Karpas-422 (cell line): ENCODE measurements around the gene KIF1A. TPM values are rescaled to one million over a fixed set of nuclear protein-coding genes. Genes with fewer than 3 reads are reported as not detected.

Source experiments
- DNase-seq: peaks from one replicate; pipeline ENCODE4 v3.0.0-alpha.2; 2015
- H2AFZ ChIP-seq: fragments of 200-600 bp; sonication (generic); 2 replicates; pipeline ENCODE4 v1.6.1; 2014; ENCODE audit warnings: antibody characterized with exemption, low read length, mixed read lengths
- H3K27ac ChIP-seq: fragments of 200-600 bp; sonication (generic); 2 replicates; pipeline ENCODE4 v1.5.1; 2014; ENCODE audit warnings: mild to moderate bottlenecking, low read length, moderate library complexity
- H3K27me3 ChIP-seq: fragments of 200-600 bp; sonication (generic); 2 replicates; pipeline ENCODE4 v1.6.1; 2014; ENCODE audit warnings: low read length, mixed read lengths
- H3K36me3 ChIP-seq: fragments of 200-600 bp; sonication (generic); 2 replicates; pipeline ENCODE4 v1.6.1; 2014; ENCODE audit warnings: low read length, mixed read lengths; ENCODE audit not compliant: insufficient read depth
- H3K4me1 ChIP-seq: fragments of 200-600 bp; sonication (generic); 2 replicates; pipeline ENCODE4 v1.6.1; 2014; ENCODE audit warnings: mild to moderate bottlenecking, low read length, mixed read lengths
- H3K4me2 ChIP-seq: fragments of 200-600 bp; sonication (generic); 2 replicates; pipeline ENCODE4 v1.6.1; 2014; ENCODE audit warnings: low read length, low read depth, mild to moderate bottlenecking; ENCODE audit not compliant: poor library complexity, severe bottlenecking
- H3K4me3 ChIP-seq: fragments of 200-600 bp; sonication (generic); 2 replicates; pipeline ENCODE4 v1.5.1; 2014; ENCODE audit warnings: mild to moderate bottlenecking, antibody characterized with exemption, low read length, mixed read lengths
- H3K79me2 ChIP-seq: fragments of 200-600 bp; sonication (generic); 2 replicates; pipeline ENCODE4 v1.6.1; 2014; ENCODE audit warnings: mild to moderate bottlenecking, low read length, mixed read lengths
- H3K9ac ChIP-seq: fragments of 200-600 bp; sonication (generic); 2 replicates; pipeline ENCODE4 v1.6.0; 2014; ENCODE audit warnings: low read length
- H3K9me2 ChIP-seq: fragments of 200-600 bp; sonication (generic), shearing (Covaris generic); replicated peaks from 2 replicates; pipeline ENCODE4 v1.6.0; 2014; ENCODE audit warnings: mild to moderate bottlenecking, low read length, moderate library complexity; ENCODE audit not compliant: insufficient read depth
- H3K9me3 ChIP-seq: fragments of 300-700, 200-600 bp; sonication (generic); 2 replicates; pipeline ENCODE4 v1.6.1; 2014; ENCODE audit warnings: low read length, mixed read lengths
- H4K20me1 ChIP-seq: fragments of 200-600 bp; sonication (generic); 2 replicates; pipeline ENCODE4 v1.6.1; 2014; ENCODE audit warnings: mild to moderate bottlenecking, antibody characterized with exemption, low read length, low read depth; ENCODE audit not compliant: insufficient read depth
- total RNA-seq: library from RNA; depleted of rRNA; stranded (reverse); fragments of >200 nt; shearing (Covaris generic); gene quantifications from 2 replicates; pipeline ENCODE4 v1.2.3, GENCODE V29; 2014; ENCODE audit warnings: low replicate concordance

Gene KIF1A
- total RNA-seq, 1 experiment from 2014 or later, result not detected

GRCh38 chr2:240727913-240728312, 92.1 kb downstream of the KIF1A start:
- H3K4me2 ChIP-seq, result no peak overlapping the region

GRCh38 chr2:240727439-240727838, 92.6 kb downstream of the KIF1A start:
- Histone ChIP-seq H3K9me2 (no peaks in the 10 kb centered on the region), H3K79me2 (no peaks in the 10 kb centered on the region), H3K36me3 (no peaks in the 10 kb centered on the region), H3K4me1 (no peaks in the 10 kb centered on the region), H3K9me3 (no peaks in the 10 kb centered on the region), H4K20me1 (no peaks in the 10 kb centered on the region), H3K27me3 (no peaks in the 10 kb centered on the region), H3K4me3 (no peak overlapping the region), H3K9ac (no peak overlapping the region), H3K27ac (no peak overlapping the region), H2AFZ (no peak overlapping the region), H3K4me2 (no peak overlapping the region)
- DNase-seq, result no peak

More at GRCh38 chr2:240727913-240728312, 92.1 kb downstream of the KIF1A start:
- Histone ChIP-seq H3K4me1 (no peaks in the 10 kb centered on the region), H3K27me3 (no peaks in the 10 kb centered on the region), H3K9me3 (no peaks in the 10 kb centered on the region), H3K9ac (no peak overlapping the region), H3K27ac (no peak overlapping the region), H2AFZ (no peak overlapping the region), H3K9me2 (no peaks in the 10 kb centered on the region), H3K4me3 (no peak overlapping the region), H3K36me3 (no peaks in the 10 kb centered on the region), H3K79me2 (no peaks in the 10 kb centered on the region), H4K20me1 (no peaks in the 10 kb centered on the region)
- DNase-seq, result no peak

DNA sequence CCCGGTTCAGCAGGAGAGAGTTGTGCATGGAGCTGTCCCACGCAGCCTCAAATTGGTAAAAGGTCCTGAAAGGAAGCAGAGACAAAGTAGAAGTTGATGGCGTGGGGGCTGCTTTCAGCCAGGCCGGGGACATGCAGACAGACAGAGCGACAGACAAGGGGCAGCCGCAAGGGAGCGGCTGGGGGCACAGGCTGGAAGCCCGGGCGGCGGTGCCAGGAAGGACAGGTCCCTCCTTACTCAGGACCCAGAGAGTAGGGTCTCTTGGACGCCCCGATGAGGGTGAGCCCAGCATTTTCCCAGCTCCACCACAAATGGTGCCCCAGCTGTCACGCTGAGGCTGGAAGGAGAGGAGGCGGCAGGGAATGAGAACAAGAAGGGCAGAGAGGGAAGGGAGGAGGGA, 93.1 kb downstream of the KIF1A start:
- H3K9me3 ChIP-seq, result no peaks in the 10 kb centered on the region
- H3K27me3 ChIP-seq, result no peaks in the 10 kb centered on the region
- no peak overlapping the region for H3K4me3 ChIP-seq
- no peaks in the 10 kb centered on the region for H3K9me2 ChIP-seq
- H3K27ac ChIP-seq, result no peak overlapping the region
- H3K4me1 ChIP-seq, result no peaks in the 10 kb centered on the region
- H2AFZ ChIP-seq, result no peak overlapping the region
- no peak overlapping the region for H3K9ac ChIP-seq
- no peaks in the 10 kb centered on the region for H3K79me2 ChIP-seq
- H3K4me2 ChIP-seq, result no peak overlapping the region
- H3K36me3 ChIP-seq, result no peaks in the 10 kb centered on the region
- DNase-seq, result no peak
- no peaks in the 10 kb centered on the region for H4K20me1 ChIP-seq

DNA sequence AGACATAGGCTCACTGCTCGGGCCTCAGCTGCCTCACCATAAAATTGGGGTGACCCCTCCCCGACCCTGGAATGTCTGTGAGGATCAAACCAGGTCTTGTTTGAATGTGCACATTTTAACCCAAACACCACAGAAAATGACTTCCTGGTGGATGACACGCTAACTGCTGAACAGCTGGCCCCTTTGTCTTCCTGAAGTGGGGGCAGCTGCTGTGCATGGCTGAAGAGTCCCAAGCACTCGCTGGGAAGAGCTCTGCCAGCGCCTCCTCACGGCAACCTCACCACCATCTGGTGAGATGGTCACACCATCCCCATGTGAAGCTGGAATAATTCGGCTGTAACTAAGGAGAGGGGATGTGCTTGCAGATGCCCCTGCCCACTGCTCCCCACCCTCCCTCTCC, 94.3 kb downstream of the KIF1A start:
- no peaks in the 10 kb centered on the region for H3K4me1 ChIP-seq

DNA sequence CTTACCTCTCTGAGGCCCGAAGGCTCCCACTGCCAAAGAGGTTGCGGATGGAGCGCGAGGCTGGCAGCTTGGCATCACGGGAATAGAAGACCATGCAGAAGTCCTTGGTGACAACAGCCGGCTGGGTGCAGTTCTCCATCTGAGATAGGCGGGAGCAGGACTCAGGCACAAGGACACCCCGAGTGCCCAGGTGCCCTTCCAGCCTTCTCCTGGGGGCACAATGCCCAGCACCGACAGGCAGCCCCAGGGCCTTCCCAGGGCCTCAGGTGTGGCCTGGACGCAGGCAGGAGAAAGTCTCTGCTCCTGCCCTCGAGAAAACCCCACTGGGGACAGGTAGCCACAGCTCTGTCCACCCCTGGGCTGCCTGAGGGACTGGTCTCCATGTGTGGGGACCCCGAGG, 94.8 kb downstream of the KIF1A start:
- no peaks in the 10 kb centered on the region for H3K27me3 ChIP-seq

More for the DNA sequence above, 94.3 kb downstream of the KIF1A start:
- H3K27ac ChIP-seq, result no peak overlapping the region
- H3K79me2 ChIP-seq, result no peaks in the 10 kb centered on the region
- H3K9ac ChIP-seq, result no peak overlapping the region
- H2AFZ ChIP-seq, result no peak overlapping the region
- no peaks in the 10 kb centered on the region for H3K9me3 ChIP-seq
- H3K36me3 ChIP-seq, result no peaks in the 10 kb centered on the region
- H4K20me1 ChIP-seq, result no peaks in the 10 kb centered on the region
- H3K4me2 ChIP-seq, result no peak overlapping the region
- H3K9me2 ChIP-seq, result no peaks in the 10 kb centered on the region
- no peak for DNase-seq
- no peaks in the 10 kb centered on the region for H3K27me3 ChIP-seq
- no peak overlapping the region for H3K4me3 ChIP-seq

GRCh38 chr2:240724431-240724830, 95.6 kb downstream of the KIF1A start:
- H3K36me3 ChIP-seq, result no peaks in the 10 kb centered on the region
- H3K4me3 ChIP-seq, result no peak overlapping the region
- no peaks in the 10 kb centered on the region for H3K4me1 ChIP-seq
- H4K20me1 ChIP-seq, result no peaks in the 10 kb centered on the region
- H3K9me3 ChIP-seq, result no peaks in the 10 kb centered on the region
- H3K4me2 ChIP-seq, result no peak overlapping the region
- H3K27ac ChIP-seq, result no peak overlapping the region
- no peaks in the 10 kb centered on the region for H3K27me3 ChIP-seq
- no peaks in the 10 kb centered on the region for H3K79me2 ChIP-seq
- H3K9me2 ChIP-seq, result no peaks in the 10 kb centered on the region
- DNase-seq, result no peak
- no peak overlapping the region for H2AFZ ChIP-seq
- H3K9ac ChIP-seq, result no peak overlapping the region

More for the DNA sequence above, 94.8 kb downstream of the KIF1A start:
- Histone ChIP-seq H3K4me1 (no peaks in the 10 kb centered on the region), H3K79me2 (no peaks in the 10 kb centered on the region), H3K4me3 (no peak overlapping the region), H4K20me1 (no peaks in the 10 kb centered on the region), H3K9me2 (no peaks in the 10 kb centered on the region), H2AFZ (no peak overlapping the region), H3K9me3 (no peaks in the 10 kb centered on the region), H3K4me2 (no peak overlapping the region), H3K36me3 (no peaks in the 10 kb centered on the region), H3K9ac (no peak overlapping the region), H3K27ac (no peak overlapping the region)
- no peak for DNase-seq

DNA sequence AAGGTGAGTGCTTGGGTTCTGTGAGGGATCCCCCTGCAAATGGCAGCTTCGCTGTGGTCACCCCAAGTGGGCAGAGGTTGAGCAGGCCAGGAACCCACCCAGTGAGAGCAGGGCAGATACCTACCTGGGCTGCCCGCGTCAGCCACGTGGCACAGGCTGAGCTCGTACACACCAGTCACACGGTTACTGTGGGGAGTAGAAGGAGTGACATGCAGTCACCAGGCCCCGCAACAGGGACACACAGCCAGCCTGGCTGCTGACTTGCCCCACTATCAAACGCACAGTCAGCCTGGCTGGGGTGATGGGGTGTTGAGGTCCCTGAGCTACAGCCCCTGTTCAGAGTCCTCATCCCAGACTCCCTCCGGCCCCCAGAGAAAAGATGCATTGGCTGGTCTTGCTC, 96.2 kb downstream of the KIF1A start:
- no peak for DNase-seq
- no peaks in the 10 kb centered on the region for H3K9me3 ChIP-seq

GRCh38 chr2:240722796-240723735, 97.0 kb downstream of the KIF1A start:
- Histone ChIP-seq H3K4me1 (no peaks in the 10 kb centered on the region), H3K27ac (no peak overlapping the region), H3K79me2 (no peaks in the 10 kb centered on the region), H2AFZ (no peak overlapping the region), H4K20me1 (no peaks in the 10 kb centered on the region), H3K27me3 (no peaks in the 10 kb centered on the region), H3K9ac (no peak overlapping the region), H3K4me2 (no peak overlapping the region), H3K9me3 (no peaks in the 10 kb centered on the region), H3K36me3 (no peaks in the 10 kb centered on the region), H3K4me3 (no peak overlapping the region), H3K9me2 (no peaks in the 10 kb centered on the region)
- no peak for DNase-seq

More for the DNA sequence above, 96.2 kb downstream of the KIF1A start:
- Histone ChIP-seq H3K27me3 (no peaks in the 10 kb centered on the region), H3K36me3 (no peaks in the 10 kb centered on the region), H3K4me3 (no peak overlapping the region), H3K9me2 (no peaks in the 10 kb centered on the region), H4K20me1 (no peaks in the 10 kb centered on the region), H3K27ac (no peak overlapping the region), H3K9ac (no peak overlapping the region), H3K79me2 (no peaks in the 10 kb centered on the region), H3K4me2 (no peak overlapping the region), H3K4me1 (no peaks in the 10 kb centered on the region), H2AFZ (no peak overlapping the region)
